Measurements from ENCODE around the gene APOB.

DNA sequence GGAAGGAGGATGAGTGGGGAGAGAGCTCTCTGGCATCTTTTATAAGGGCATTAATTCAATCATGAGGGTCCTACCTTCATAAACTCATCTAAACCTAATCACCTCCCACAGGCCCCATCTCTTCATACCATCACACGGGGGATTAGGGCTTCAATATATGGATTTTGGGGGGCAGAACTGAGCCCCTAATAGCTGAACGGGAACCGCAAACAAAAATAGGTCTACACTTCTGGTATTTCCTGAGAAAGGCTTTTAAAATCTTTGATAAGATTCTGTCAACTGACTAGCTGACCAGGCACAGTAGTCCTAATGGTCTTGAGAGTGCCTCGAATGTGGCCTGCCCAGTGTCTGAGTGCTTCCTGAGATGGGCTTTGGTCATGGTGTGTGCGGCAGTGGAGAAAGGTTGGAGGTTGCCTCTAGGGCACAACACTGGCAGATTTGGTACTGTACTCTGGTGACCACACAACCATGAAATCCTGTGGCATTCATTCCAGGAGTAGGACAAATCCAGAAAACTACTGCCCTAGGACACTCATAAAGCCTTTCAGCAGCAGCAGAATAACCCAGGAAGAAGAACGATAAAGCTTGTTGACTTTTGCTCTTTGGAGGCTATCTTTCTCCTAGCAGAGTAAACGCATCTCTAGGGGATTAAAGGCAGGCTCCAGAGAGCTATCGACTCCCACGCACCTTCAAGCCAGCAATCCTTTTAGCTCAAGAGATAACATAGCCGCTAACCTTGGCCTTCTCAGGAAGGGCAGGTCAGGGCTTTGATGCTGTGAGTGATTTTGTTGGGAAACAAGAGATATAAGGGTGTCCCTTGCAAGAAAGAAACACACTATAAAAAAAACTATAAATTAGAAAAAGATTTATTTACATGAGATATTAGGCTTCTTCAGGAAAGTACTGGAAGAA, 12.3 kb upstream of the APOB start:
- TF ChIP-seq, protein P1, sequence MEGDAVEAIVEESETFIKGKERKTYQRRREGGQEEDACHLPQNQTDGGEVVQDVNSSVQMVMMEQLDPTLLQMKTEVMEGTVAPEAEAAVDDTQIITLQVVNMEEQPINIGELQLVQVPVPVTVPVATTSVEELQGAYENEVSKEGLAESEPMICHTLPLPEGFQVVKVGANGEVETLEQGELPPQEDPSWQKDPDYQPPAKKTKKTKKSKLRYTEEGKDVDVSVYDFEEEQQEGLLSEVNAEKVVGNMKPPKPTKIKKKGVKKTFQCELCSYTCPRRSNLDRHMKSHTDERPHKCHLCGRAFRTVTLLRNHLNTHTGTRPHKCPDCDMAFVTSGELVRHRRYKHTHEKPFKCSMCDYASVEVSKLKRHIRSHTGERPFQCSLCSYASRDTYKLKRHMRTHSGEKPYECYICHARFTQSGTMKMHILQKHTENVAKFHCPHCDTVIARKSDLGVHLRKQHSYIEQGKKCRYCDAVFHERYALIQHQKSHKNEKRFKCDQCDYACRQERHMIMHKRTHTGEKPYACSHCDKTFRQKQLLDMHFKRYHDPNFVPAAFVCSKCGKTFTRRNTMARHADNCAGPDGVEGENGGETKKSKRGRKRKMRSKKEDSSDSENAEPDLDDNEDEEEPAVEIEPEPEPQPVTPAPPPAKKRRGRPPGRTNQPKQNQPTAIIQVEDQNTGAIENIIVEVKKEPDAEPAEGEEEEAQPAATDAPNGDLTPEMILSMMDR (IDR thresholded peaks at IDR 0.05), result no peak
- TF ChIP-seq POLR2A (IDR thresholded peaks at IDR 0.05), result no peak

Data from esophagus squamous epithelium (tissue), 4 donors.